HCT116 (cell line): ENCODE measurements around the gene RPL21. TPM values are rescaled to one million over a fixed set of nuclear protein-coding genes. Genes with fewer than 3 reads are reported as not detected.
"Not testable (repeated sequence)": the region's sequence is repeated elsewhere in the genome, so short reads cannot be mapped to it uniquely, and the experiment has no call there.

ENCODE experiments used
- ATAC-seq: fragments of 200-7000 bp; cut with Tn5 transposase; 2 replicates; pipeline ENCODE4 v1.9.1; 2020; ENCODE audit warnings: mild to moderate bottlenecking, moderate library complexity
- BruUV-seq: library from RNA; stranded (reverse); fragments of 400-500 nt; replicated peaks from 2 replicates; lab custom pipeline; 2021; lab: Mats Ljungman, UMichigan
- CTCF ChIA-PET: fragments of 300-600 bp; sonication (Branson Sonifier 250); formaldehyde crosslinking; loops from one replicate; lab custom pipeline; 2021; ENCODE audit warnings: antibody characterized with exemption; lab: Charles Lee
- POLR2A ChIA-PET: fragments of 300-600, 350-600 bp; sonication (Branson Sonifier 250); formaldehyde crosslinking; loops from one replicate; lab custom pipeline; 2021; ENCODE audit warnings: antibody characterized with exemption; lab: Charles Lee
- RAD21 ChIA-PET, 2 experiments: fragments of 300-600 bp; sonication (Branson Sonifier 250); formaldehyde crosslinking; loops; one replicate each; lab custom pipeline; 2023; ENCODE audit warnings: low total read pairs in 2 of 2; ENCODE audit not compliant: uncharacterized antibody in 2 of 2, unreplicated experiment in 2 of 2, low non-redundant PET in 1 of 2; lab: Charles Lee
- DNase-seq: peaks from one replicate; pipeline ENCODE4 v3.0.0-alpha.2; 2010; ENCODE audit warnings: low read depth, low spot score
- H2AFZ ChIP-seq: fragments of 200-600 bp; shearing (Covaris generic), sonication (generic); 2 replicates; pipeline ENCODE4 v1.6.1; 2017; ENCODE audit warnings: low read depth, mixed run types, mixed read lengths, antibody characterized with exemption, low read length; ENCODE audit not compliant: poor library complexity, severe bottlenecking
- H3K27ac ChIP-seq: 2 replicates; pipeline ENCODE4 v1.5.1; 2012; ENCODE audit warnings: low read depth, low read length
- H3K27me3 ChIP-seq: fragments of 200-600 bp; sonication (generic); 2 replicates; pipeline ENCODE4 v1.6.1; 2016; ENCODE audit warnings: mixed run types, low read length, mixed read lengths; ENCODE audit not compliant: insufficient read depth
- H3K36me3 ChIP-seq, 2 experiments: fragments of 200-500 bp in 1 of 2; fragments of 200-600 bp in 1 of 2; sonication (Bioruptor generic) in 1 of 2; sonication (generic) in 1 of 2; 2 replicates each; pipeline versions ENCODE4 v1.5.1 to v1.6.1; 2014 to 2016; ENCODE audit warnings: low read length in 2 of 2, inconsistent platforms in 1 of 2, mixed read lengths in 1 of 2, mixed run types in 1 of 2; ENCODE audit not compliant: insufficient read depth in 2 of 2, control insufficient read depth in 1 of 2
- H3K4me1 ChIP-seq, 2 experiments: fragments of 200-600 bp in 1 of 2; sonication (generic) in 1 of 2; 2 replicates each; pipeline versions ENCODE4 v1.5.1 to v1.6.1; 2012 to 2017; ENCODE audit warnings: low read length in 2 of 2, inconsistent platforms in 1 of 2, mild to moderate bottlenecking in 1 of 2, mixed read lengths in 1 of 2, mixed run types in 1 of 2, moderate library complexity in 1 of 2; ENCODE audit not compliant: insufficient read depth in 2 of 2, control insufficient read depth in 1 of 2
- H3K4me2 ChIP-seq: fragments of 200-600 bp; sonication (generic); 2 replicates; pipeline ENCODE4 v1.6.1; 2017; ENCODE audit warnings: mixed run types, low read length, mixed read lengths
- H3K4me3 ChIP-seq, 2 experiments: fragments of 200-600 bp in 1 of 2; sonication (generic) in 1 of 2; replicated peaks in 1 of 2; 2 replicates each; pipeline ENCODE4 v1.5.1; 2011 to 2016; ENCODE audit warnings: low read length in 2 of 2, control low read depth in 1 of 2, low read depth in 1 of 2, mild to moderate bottlenecking in 1 of 2, mixed read lengths in 1 of 2, mixed run types in 1 of 2
- H3K79me2 ChIP-seq: fragments of 200-600 bp; sonication (generic); 2 replicates; pipeline ENCODE4 v1.6.1; 2017; ENCODE audit warnings: mild to moderate bottlenecking, mixed run types, low read length, moderate library complexity, mixed read lengths; ENCODE audit not compliant: insufficient read depth
- H3K9ac ChIP-seq: fragments of 200-600 bp; sonication (generic); 2 replicates; pipeline ENCODE4 v1.6.1; 2016; ENCODE audit warnings: low read length, mixed read lengths
- H3K9me2 ChIP-seq: fragments of 200-600 bp; sonication (generic), shearing (Covaris generic); 2 replicates; pipeline ENCODE4 v1.6.1; 2017; ENCODE audit warnings: mixed run types, mild to moderate bottlenecking, moderate library complexity; ENCODE audit not compliant: insufficient read depth
- H3K9me3 ChIP-seq, 2 experiments: fragments of 200-500 bp in 1 of 2; fragments of 200-600 bp in 1 of 2; sonication (Bioruptor generic) in 1 of 2; sonication (generic) in 1 of 2; 2 replicates each; pipeline ENCODE4 v1.6.1; 2014 to 2017; ENCODE audit warnings: low read length in 2 of 2, mixed read lengths in 2 of 2, inconsistent platforms in 1 of 2, low read depth in 1 of 2, mild to moderate bottlenecking in 1 of 2, mixed run types in 1 of 2, moderate library complexity in 1 of 2; ENCODE audit not compliant: control insufficient read depth in 1 of 2, insufficient read depth in 1 of 2
- H4K20me1 ChIP-seq: fragments of 200-600 bp; sonication (generic), shearing (Covaris generic); 2 replicates; pipeline ENCODE4 v1.6.1; 2017; ENCODE audit warnings: mixed run types, mild to moderate bottlenecking, moderate library complexity; ENCODE audit not compliant: insufficient read depth
- ATF3 ChIP-seq: IDR thresholded peaks from 2 replicates; pipeline ENCODE4 v1.6.1; 2012
- CBX3 ChIP-seq: IDR thresholded peaks from 2 replicates; pipeline ENCODE4 v1.6.1; 2012; ENCODE audit warnings: low read depth
- CTCF ChIP-seq, 3 experiments: fragments of 200-600 bp in 1 of 3; sonication (generic) in 1 of 3; IDR thresholded peaks in 2 of 3; conservative IDR thresholded peaks in 1 of 3; 2 replicates each; pipeline ENCODE4 v1.5.1; 2012 to 2017; ENCODE audit warnings: low read depth in 2 of 3, low read length in 2 of 3, antibody characterized with exemption in 1 of 3, borderline replicate concordance in 1 of 3, control low read depth in 1 of 3, mild to moderate bottlenecking in 1 of 3, mixed read lengths in 1 of 3, mixed run types in 1 of 3, moderate library complexity in 1 of 3; ENCODE audit not compliant: insufficient read depth in 1 of 3
- JUND ChIP-seq: IDR thresholded peaks from 2 replicates; pipeline ENCODE4 v1.6.1; 2012
- POLR2AphosphoS5 ChIP-seq: IDR thresholded peaks from 2 replicates; pipeline ENCODE4 v1.6.1; 2011; ENCODE audit warnings: mild to moderate bottlenecking, low read depth, low read length, moderate library complexity
- RAD21 ChIP-seq: IDR thresholded peaks from 2 replicates; pipeline ENCODE4 v1.6.1; 2012; ENCODE audit warnings: low read depth, mild to moderate bottlenecking
- REST ChIP-seq: IDR thresholded peaks from 2 replicates; pipeline ENCODE4 v1.6.1; 2012; ENCODE audit warnings: low read depth
- SIN3A ChIP-seq: IDR thresholded peaks from 2 replicates; pipeline ENCODE4 v1.6.1; 2012; ENCODE audit warnings: low read depth
- SP1 ChIP-seq: IDR thresholded peaks from 2 replicates; pipeline ENCODE4 v1.6.1; 2012; ENCODE audit warnings: low read depth
- ZFX ChIP-seq: fragments of 450-650 bp; IDR thresholded peaks from 2 replicates; pipeline ENCODE4 v1.6.1; 2017
- ZNF274 ChIP-seq: fragments of 200-500 bp; sonication (Bioruptor generic); IDR thresholded peaks from 2 replicates; pipeline ENCODE4 v1.6.1; 2014; ENCODE audit warnings: mild to moderate bottlenecking, low read depth, low read length, inconsistent platforms
- intact Hi-C: fragments of 100-400 bp; cut with micrococcal nuclease; formaldehyde crosslinking; loops from 2 replicates; pipeline ENCODE4 v1.10.0; 2022
- total RNA-seq: library from RNA; stranded (reverse); gene quantifications from one replicate; pipeline ENCODE4 v1.2.1, GENCODE V29; 2021; ENCODE audit not compliant: unreplicated experiment
- TF ChIP-seq, protein P1 (sequence below): IDR thresholded peaks from 2 replicates; pipeline ENCODE4 v1.6.1; 2011; ENCODE audit warnings: mild to moderate bottlenecking, low read length, moderate library complexity; ENCODE audit not compliant: insufficient replicate concordance; ENCODE audit errors: extremely low read depth

RPL21 gene
- total RNA-seq, 1 experiment from 2014 or later = 915 TPM

GRCh38 chr13:27218861-27219260 lies 32.5 kb upstream of the RPL21 start:
- H3K36me3 ChIP-seq, RAD21 ChIA-PET, DNase-seq, H2AFZ ChIP-seq, H3K9me2 ChIP-seq, CTCF ChIA-PET, H3K27me3 ChIP-seq, BruUV-seq, H4K20me1 ChIP-seq, intact Hi-C loops, H3K4me2 ChIP-seq, H3K9me3 ChIP-seq, POLR2A ChIA-PET, H3K4me3 ChIP-seq, H3K79me2 ChIP-seq, H3K27ac ChIP-seq, H3K4me1 ChIP-seq, H3K9ac ChIP-seq, ATAC-seq: not testable (repeated sequence)

DNA sequence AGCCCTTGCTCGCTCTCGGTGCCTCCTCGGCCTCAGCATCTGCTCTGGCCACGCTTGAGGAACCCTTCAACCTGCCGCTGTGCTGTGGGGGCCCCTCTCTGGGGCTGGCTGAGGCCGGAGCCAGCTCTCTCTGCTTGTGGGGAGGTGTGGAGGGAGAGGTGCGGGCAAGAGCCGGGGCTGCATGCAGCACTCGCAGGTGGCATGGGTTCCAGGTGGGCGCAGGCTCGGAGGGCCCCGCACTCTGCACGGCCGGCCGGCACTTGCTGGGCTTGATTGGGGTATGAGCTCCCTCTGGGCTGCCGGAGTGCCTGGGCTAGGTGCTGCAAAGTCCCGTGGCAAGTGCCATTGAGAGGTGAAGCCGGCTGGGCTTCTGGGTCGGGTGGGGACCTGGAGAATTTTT lies 31.7 kb upstream of the RPL21 start:
- no peak overlapping the region for H3K4me2 ChIP-seq
- ChIA-PET CTCF (no interaction called here), RAD21 (no interaction called here), POLR2A (no interaction called here)
- H3K9me3 ChIP-seq = no peaks in the 10 kb centered on the region
- H4K20me1 ChIP-seq = no peaks in the 10 kb centered on the region
- no peaks in the 10 kb centered on the region for H3K9me2 ChIP-seq
- no peak overlapping the region for H3K9ac ChIP-seq
- ATAC-seq (no peak), DNase-seq (no peak)
- no peaks in the 10 kb centered on the region for H3K79me2 ChIP-seq
- H2AFZ ChIP-seq = no peak overlapping the region
- no TSS peak for BruUV-seq
- intact Hi-C loops = no loop called here
- no peaks in the 10 kb centered on the region for H3K36me3 ChIP-seq
- no peaks in the 10 kb centered on the region for H3K27me3 ChIP-seq
- no peak overlapping the region for H3K4me3 ChIP-seq
- H3K27ac ChIP-seq = no peak overlapping the region
- H3K4me1 ChIP-seq = no peaks in the 10 kb centered on the region
- no peak for TF ChIP-seq REST
- TF ChIP-seq, protein P1, sequence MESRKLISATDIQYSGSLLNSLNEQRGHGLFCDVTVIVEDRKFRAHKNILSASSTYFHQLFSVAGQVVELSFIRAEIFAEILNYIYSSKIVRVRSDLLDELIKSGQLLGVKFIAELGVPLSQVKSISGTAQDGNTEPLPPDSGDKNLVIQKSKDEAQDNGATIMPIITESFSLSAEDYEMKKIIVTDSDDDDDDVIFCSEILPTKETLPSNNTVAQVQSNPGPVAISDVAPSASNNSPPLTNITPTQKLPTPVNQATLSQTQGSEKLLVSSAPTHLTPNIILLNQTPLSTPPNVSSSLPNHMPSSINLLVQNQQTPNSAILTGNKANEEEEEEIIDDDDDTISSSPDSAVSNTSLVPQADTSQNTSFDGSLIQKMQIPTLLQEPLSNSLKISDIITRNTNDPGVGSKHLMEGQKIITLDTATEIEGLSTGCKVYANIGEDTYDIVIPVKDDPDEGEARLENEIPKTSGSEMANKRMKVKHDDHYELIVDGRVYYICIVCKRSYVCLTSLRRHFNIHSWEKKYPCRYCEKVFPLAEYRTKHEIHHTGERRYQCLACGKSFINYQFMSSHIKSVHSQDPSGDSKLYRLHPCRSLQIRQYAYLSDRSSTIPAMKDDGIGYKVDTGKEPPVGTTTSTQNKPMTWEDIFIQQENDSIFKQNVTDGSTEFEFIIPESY = no peak
- no peak for TF ChIP-seq CTCF (IDR thresholded peaks at IDR 0.05 in 2 of 3, conservative IDR thresholded peaks at IDR 0.05 in 1 of 3; ENCODE audit: borderline replicate concordance in 1 of 3, insufficient read depth in 1 of 3, low read depth in 2 of 3, low read length in 2 of 3)
- TF ChIP-seq ZNF274 = no peak
- no peak for TF ChIP-seq SIN3A
- TF ChIP-seq CBX3 = no peak
- no peak for TF ChIP-seq JUND
- TF ChIP-seq ATF3 = no peak
- TF ChIP-seq ZFX = no peak
- TF ChIP-seq SP1 = no peak
- TF ChIP-seq POLR2AphosphoS5 = no peak
- TF ChIP-seq RAD21 = no peak
